Neuronal stem cell (in vitro differentiated cells): ENCODE measurements around the gene CYP8B1.
"Not testable (repeated sequence)": the region's sequence is repeated elsewhere in the genome, so short reads cannot be mapped to it uniquely, and the experiment has no call there.

Source experiments
- DNase-seq: peaks from one replicate; pipeline ENCODE4 v3.0.0-alpha.2; 2013; ENCODE audit warnings: low spot score
- H2AFZ ChIP-seq: one replicate; pipeline ENCODE4 v1.6.1; 2013; ENCODE audit warnings: mild to moderate bottlenecking, low read length, inconsistent platforms
- H2AK5ac ChIP-seq: 2 replicates; pipeline ENCODE4 v1.6.1; 2013; ENCODE audit warnings: low read depth, mild to moderate bottlenecking, inconsistent platforms, low read length, moderate library complexity, mixed read lengths
- H2BK120ac ChIP-seq: 2 replicates; pipeline ENCODE4 v1.6.1; 2013; ENCODE audit warnings: low read depth, mild to moderate bottlenecking, inconsistent platforms, low read length, moderate library complexity, mixed read lengths
- H2BK12ac ChIP-seq: one replicate; pipeline ENCODE4 v1.6.1; 2013; ENCODE audit warnings: low read length, inconsistent platforms
- H2BK15ac ChIP-seq: 2 replicates; pipeline ENCODE4 v1.6.1; 2013; ENCODE audit warnings: mild to moderate bottlenecking, low read length, inconsistent platforms, mixed read lengths
- H2BK5ac ChIP-seq: one replicate; pipeline ENCODE4 v1.6.1; 2013; ENCODE audit warnings: inconsistent platforms, mild to moderate bottlenecking, low read length, moderate library complexity
- H3K14ac ChIP-seq: one replicate; pipeline ENCODE4 v1.6.1; 2013; ENCODE audit warnings: low read length, inconsistent platforms
- H3K18ac ChIP-seq: 2 replicates; pipeline ENCODE4 v1.6.1; 2013; ENCODE audit warnings: low read length, inconsistent platforms
- H3K23ac ChIP-seq: 2 replicates; pipeline ENCODE4 v1.6.1; 2013; ENCODE audit warnings: low read depth, mild to moderate bottlenecking, mixed read lengths, low read length, inconsistent platforms; ENCODE audit not compliant: poor library complexity
- H3K27ac ChIP-seq: replicated peaks from 3 replicates; pipeline ENCODE4 v1.5.1; 2013; ENCODE audit warnings: low read length, inconsistent platforms
- H3K27me3 ChIP-seq, 3 experiments: 2 replicates each; pipeline ENCODE4 v1.6.1; 2013; ENCODE audit warnings: low read length in 3 of 3, mild to moderate bottlenecking in 2 of 3, inconsistent platforms in 1 of 3, low read depth in 1 of 3, mixed read lengths in 1 of 3, moderate library complexity in 1 of 3; ENCODE audit not compliant: control insufficient read depth in 3 of 3, insufficient read depth in 3 of 3
- H3K36me3 ChIP-seq, 2 donors: replicated peaks in 1 of 2; 2 replicates each; pipeline ENCODE4 v1.6.1; 2013; ENCODE audit warnings: low read length in 2 of 2; ENCODE audit not compliant: control insufficient read depth in 2 of 2, insufficient read depth in 2 of 2
- H3K4ac ChIP-seq: 2 replicates; pipeline ENCODE4 v1.6.1; 2013; ENCODE audit warnings: inconsistent platforms, mild to moderate bottlenecking, low read length, moderate library complexity
- H3K4me1 ChIP-seq, 2 donors: 1 replicate in 1 of 2; 2 replicates in 1 of 2; pipeline ENCODE4 v1.6.1; 2013; ENCODE audit warnings: low read length in 2 of 2, low read depth in 1 of 2; ENCODE audit not compliant: control insufficient read depth in 2 of 2, insufficient read depth in 1 of 2
- H3K4me2 ChIP-seq: one replicate; pipeline ENCODE4 v1.6.1; 2013; ENCODE audit warnings: mild to moderate bottlenecking, low read length, inconsistent platforms; ENCODE audit not compliant: insufficient read depth, poor library complexity, severe bottlenecking
- H3K4me3 ChIP-seq, 2 donors: 2 replicates each; pipeline ENCODE4 v1.5.1; 2013; ENCODE audit warnings: low read length in 2 of 2, mild to moderate bottlenecking in 2 of 2, inconsistent platforms in 1 of 2, moderate library complexity in 1 of 2
- H3K79me1 ChIP-seq: one replicate; pipeline ENCODE4 v1.6.1; 2013; ENCODE audit warnings: low read depth, mild to moderate bottlenecking, inconsistent platforms, low read length, moderate library complexity
- H3K9ac ChIP-seq: one replicate; pipeline ENCODE4 v1.6.1; 2013; ENCODE audit warnings: mild to moderate bottlenecking, low read depth, low read length, inconsistent platforms; ENCODE audit not compliant: poor library complexity
- H3K9me3 ChIP-seq, 2 donors: replicated peaks in 1 of 2; 2 replicates each; pipeline versions ENCODE3 to v1.6.1; 2013; ENCODE audit warnings: low read length in 2 of 2, mild to moderate bottlenecking in 2 of 2, inconsistent platforms in 1 of 2, low read depth in 1 of 2, mixed read lengths in 1 of 2, moderate library complexity in 1 of 2; ENCODE audit not compliant: control insufficient read depth in 2 of 2, insufficient read depth in 1 of 2
- H4K8ac ChIP-seq: one replicate; pipeline ENCODE4 v1.6.1; 2013; ENCODE audit warnings: low read depth, mild to moderate bottlenecking, inconsistent platforms, low read length, moderate library complexity
- H4K91ac ChIP-seq: one replicate; pipeline ENCODE4 v1.6.1; 2013; ENCODE audit warnings: low read length, low read depth, mild to moderate bottlenecking, inconsistent platforms; ENCODE audit not compliant: poor library complexity
- WGBS, 2 donors: extraction: QIAGEN DNeasy Blood & Tissue Kit; methylation state at CpG; one replicate each; pipeline ENCODE4 v1.1.7; 2013; ENCODE audit warnings: missing lambda C conversion rate in 2 of 2, mixed read lengths in 1 of 2; ENCODE audit not compliant: insufficient read length in 2 of 2, insufficient replicate concordance in 1 of 2; ENCODE audit errors: extremely low coverage in 2 of 2; 5-methylcytosine and 5-hydroxymethylcytosine counted together

Gene CYP8B1

DNA sequence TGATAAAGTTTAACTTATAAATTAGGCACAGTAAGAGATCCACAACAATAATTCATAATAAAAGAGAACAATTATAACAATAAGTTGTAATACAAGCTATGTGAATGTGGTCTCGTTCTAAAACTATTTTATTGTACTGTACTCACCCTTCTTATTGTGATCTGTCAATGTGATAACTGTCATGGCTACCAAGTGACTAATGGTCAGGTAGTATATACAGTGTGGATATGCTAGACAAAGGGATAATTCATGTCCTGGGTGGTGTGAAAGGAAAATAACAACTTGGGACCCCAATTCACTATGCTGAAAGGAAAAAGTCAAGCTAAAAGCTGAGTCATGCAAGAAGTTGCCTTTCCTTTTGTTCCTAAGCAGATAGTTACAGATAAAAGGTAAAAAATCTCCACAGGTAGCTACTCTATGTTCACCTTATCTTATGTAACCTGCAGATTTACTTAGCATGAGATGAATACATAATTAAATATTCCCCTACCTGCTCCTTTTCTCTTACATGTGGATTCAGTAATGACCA is 10.7 kb upstream of the CYP8B1 start:
- no peak overlapping the region for H2AK5ac ChIP-seq

DNA sequence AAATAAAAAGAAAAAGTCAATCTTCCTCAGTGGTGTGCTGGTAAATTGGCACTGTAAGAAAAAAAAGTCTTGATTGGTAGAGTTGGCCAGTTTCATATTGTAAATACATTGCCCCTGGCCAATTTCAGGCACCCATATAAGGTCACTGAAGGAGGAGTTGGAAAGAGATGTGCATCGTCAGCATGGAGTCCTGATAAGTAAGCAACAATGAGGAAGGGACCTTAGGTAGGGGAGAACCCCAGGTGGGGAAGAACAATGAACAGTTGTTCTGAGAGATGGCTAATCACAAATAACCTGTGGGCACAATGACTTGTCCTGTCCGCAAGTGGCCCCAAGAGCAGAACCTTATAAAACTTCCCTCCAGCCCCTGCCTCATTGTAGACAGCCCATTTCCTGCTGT is 8.6 kb upstream of the CYP8B1 start:
- no CpG with 5 or more reads among the region's 2 CpGs for WGBS, 2 donors
- H2AFZ ChIP-seq: no peak overlapping the region
- no peak overlapping the region for H4K8ac ChIP-seq
- no peak overlapping the region for H3K27ac ChIP-seq
- H2AK5ac ChIP-seq: no peak overlapping the region
- no peak overlapping the region for H2BK12ac ChIP-seq
- no peaks in the 10 kb centered on the region for H3K36me3 ChIP-seq
- H3K4me1 ChIP-seq: peaks cover 3 to 5% of the 10 kb centered on the region in 2 donors
- H3K9ac ChIP-seq: no peak overlapping the region
- no peak overlapping the region for H2BK120ac ChIP-seq
- H3K9me3 ChIP-seq: no peaks in the 10 kb centered on the region
- no peak overlapping the region for H3K23ac ChIP-seq
- H3K27me3 ChIP-seq: peaks cover 0 to 11% (median 0%) of the 10 kb centered on the region in 3 experiments
- H3K4me3 ChIP-seq: no peak overlapping the region
- H4K91ac ChIP-seq: no peak overlapping the region
- no peak overlapping the region for H3K14ac ChIP-seq
- no peak overlapping the region for H3K18ac ChIP-seq
- H2BK5ac ChIP-seq: no peak overlapping the region
- DNase-seq: no peak
- H3K4me2 ChIP-seq: no peak overlapping the region
- no peaks in the 10 kb centered on the region for H3K79me1 ChIP-seq
- no peak overlapping the region for H2BK15ac ChIP-seq
- H3K4ac ChIP-seq: no peak overlapping the region

More for the DNA sequence above, 10.7 kb upstream of the CYP8B1 start:
- no peaks in the 10 kb centered on the region for H3K36me3 ChIP-seq
- no peak overlapping the region for H3K4me2 ChIP-seq
- H2BK5ac ChIP-seq: no peak overlapping the region
- no peak overlapping the region for H2BK15ac ChIP-seq
- H3K4me1 ChIP-seq: peaks cover under 1% of the 10 kb centered on the region in 2 donors
- no peak overlapping the region for H3K4me3 ChIP-seq
- no CpG with 5 or more reads among the region's 1 CpG for WGBS, 2 donors
- H3K4ac ChIP-seq: no peak overlapping the region
- no peak overlapping the region for H4K91ac ChIP-seq
- no peak overlapping the region for H3K23ac ChIP-seq
- no peak overlapping the region for H3K18ac ChIP-seq
- no peak overlapping the region for H3K9ac ChIP-seq
- H3K79me1 ChIP-seq: no peaks in the 10 kb centered on the region
- H2AFZ ChIP-seq: no peak overlapping the region
- no peak overlapping the region for H2BK120ac ChIP-seq
- no peak overlapping the region for H4K8ac ChIP-seq
- DNase-seq: no peak
- no peak overlapping the region for H3K27ac ChIP-seq
- peaks cover 0 to 11% (median 0%) of the 10 kb centered on the region in 3 experiments for H3K27me3 ChIP-seq
- H3K14ac ChIP-seq: no peak overlapping the region
- H3K9me3 ChIP-seq: no peaks in the 10 kb centered on the region
- H2BK12ac ChIP-seq: no peak overlapping the region

DNA sequence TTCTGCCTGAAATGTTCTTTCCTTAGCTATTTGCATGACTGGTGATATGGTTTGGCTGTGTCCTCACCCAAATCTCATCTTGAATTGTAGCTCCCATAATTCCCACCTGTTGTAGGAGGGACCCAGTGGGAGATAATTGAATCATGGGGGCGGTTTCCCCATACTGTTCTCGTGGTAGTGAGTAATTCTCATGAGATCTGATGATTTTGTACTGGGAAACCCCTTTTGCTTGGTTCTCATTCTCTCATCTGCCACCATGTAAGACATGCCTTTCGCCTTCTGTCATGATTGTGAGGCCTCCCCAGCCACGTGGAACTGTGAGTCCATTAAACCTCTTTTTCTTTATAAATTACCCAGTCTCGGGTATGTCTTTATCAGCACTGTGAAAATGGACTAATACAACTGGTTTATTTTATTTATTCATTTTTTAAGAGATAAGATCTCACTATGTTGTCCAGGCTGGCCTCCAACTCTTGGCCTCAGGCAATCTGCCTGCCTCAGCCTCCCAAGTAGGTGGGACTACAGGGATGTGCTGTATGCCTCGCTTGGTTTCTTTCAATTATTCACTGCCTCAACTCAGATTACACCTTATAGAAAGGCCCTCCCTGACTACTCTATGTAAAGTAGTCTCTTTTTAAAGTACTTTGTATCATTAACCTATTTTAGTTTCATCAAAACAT is 7.7 kb upstream of the CYP8B1 start:
- not testable (repeated sequence) for H3K4me3 ChIP-seq, H3K9me3 ChIP-seq, H2BK120ac ChIP-seq, DNase-seq, H3K23ac ChIP-seq, H3K18ac ChIP-seq, H2BK12ac ChIP-seq, H2AFZ ChIP-seq, H3K27ac ChIP-seq, H3K4me1 ChIP-seq, H2BK5ac ChIP-seq, H4K91ac ChIP-seq, H3K36me3 ChIP-seq, H2AK5ac ChIP-seq, H3K9ac ChIP-seq, H3K14ac ChIP-seq, H2BK15ac ChIP-seq, H4K8ac ChIP-seq, H3K79me1 ChIP-seq, H3K4me2 ChIP-seq, H3K4ac ChIP-seq
- WGBS, 2 donors: no CpG with 5 or more reads among the region's 6 CpGs
- H3K27me3 ChIP-seq: peaks cover 0 to 15% (median 0%) of the 10 kb centered on the region in 3 experiments

DNA sequence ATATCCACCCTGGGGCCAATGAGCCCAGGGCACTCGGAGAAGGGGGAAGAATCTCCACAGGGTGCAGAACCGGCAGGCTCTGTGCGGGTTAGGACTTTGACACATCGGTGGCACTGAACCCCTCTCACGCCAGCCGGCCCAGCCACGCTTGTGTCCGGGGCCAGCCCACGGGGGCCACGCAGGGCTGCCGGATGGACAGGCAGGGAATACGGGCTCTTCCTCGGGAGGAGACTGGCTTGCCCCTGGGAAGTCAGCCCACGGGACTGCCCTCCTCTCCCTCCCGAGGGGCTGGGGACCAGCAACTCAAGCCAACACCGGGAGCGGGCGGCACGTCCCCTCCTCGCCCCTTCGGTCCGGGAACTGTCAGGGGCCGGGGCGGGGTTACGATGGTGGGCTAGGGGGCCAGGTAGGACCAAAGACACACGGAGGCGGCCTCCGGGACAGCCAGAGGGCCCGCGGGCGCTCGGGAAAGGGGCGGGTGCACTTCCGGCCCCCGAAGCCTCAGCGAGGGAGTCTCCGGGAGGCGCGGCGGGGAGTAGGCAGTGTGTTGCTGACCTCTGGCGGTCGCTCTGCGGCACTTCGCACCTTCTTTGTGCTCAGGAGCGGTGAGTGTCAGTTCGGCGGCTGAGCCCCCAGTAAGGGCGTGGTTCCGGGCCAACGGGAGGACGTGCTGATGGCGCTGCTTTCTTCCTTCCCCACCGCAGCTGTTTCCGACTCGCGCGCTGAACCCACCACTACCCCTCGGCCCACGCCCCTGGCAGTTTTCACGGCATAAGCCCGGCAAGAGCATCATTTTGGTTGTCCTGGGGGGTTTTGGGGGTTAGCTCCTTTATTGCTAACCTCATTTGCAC is 5.1 kb upstream of the CYP8B1 start:
- peak overlapping the region; percentile 84 for H3K4me2 ChIP-seq
- peak overlapping the region; percentile 95 for H4K8ac ChIP-seq
- no peaks in the 10 kb centered on the region for H3K79me1 ChIP-seq
- H3K9me3 ChIP-seq: peaks cover 0 to 2% of the 10 kb centered on the region in 2 donors
- DNase-seq: peak; percentile 78
- peak overlapping the region; percentile 69 for H2BK5ac ChIP-seq
- peak overlapping the region; percentile 92 for H3K9ac ChIP-seq
- peak overlapping the region; percentile 42 to 76 for H3K4me3 ChIP-seq
- H2BK120ac ChIP-seq: peak overlapping the region; percentile 42
- no CpG with 5 or more reads among the region's 61 CpGs for WGBS, 2 donors
- H3K27me3 ChIP-seq: peaks cover 0 to 31% (median 0%) of the 10 kb centered on the region in 3 experiments
- peak overlapping the region; percentile 40 for H4K91ac ChIP-seq
- H3K27ac ChIP-seq: no peak overlapping the region
- peak overlapping the region; percentile 34 for H2BK15ac ChIP-seq
- H2AFZ ChIP-seq: peak overlapping the region; percentile 97
- peak overlapping the region; percentile 86 for H2AK5ac ChIP-seq
- H3K23ac ChIP-seq: peak overlapping the region; percentile 66
- peak overlapping the region; percentile 94 for H2BK12ac ChIP-seq
- H3K4ac ChIP-seq: peak overlapping the region; percentile 43
- H3K36me3 ChIP-seq: no peaks in the 10 kb centered on the region
- no peak overlapping the region for H3K14ac ChIP-seq
- peaks cover 3 to 5% of the 10 kb centered on the region in 2 donors for H3K4me1 ChIP-seq
- H3K18ac ChIP-seq: peak overlapping the region; percentile 92
